ENCODE data around the gene MTARC1.

MTARC1 gene

DNA sequence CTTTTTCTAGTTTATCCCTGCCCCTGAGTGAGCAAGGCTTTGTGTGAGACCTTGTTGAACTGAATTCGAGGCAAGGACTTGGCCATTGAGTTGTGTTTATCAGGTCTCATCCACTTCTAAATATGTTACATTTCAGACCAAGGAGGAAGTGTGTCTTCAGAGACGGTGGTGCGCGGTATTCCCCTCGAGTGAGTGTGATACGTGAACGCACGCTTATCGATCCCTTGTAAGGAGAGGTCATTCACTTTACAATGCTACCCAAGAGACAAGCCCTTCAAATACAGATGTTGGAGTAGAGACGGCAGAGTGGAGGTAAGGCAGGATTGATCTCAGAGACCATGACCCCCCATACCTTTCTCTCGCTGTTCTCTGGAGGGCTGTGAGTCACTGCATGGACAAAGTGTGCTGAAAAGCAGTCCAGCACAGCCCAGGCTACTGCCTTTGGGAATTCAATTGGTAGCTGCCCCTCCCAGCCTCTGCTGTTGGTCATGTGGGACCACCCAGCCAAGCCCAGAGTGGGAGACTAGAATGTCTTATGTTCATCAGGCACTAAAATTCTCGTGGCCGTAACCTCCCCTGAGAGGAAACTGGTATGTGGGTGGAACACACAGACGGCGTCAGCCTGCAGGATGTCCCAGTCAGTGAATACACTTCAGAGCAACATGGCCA is 16.3 kb upstream of the MTARC1 start:
- DNase-seq (ENCODE audit: low read depth in 2 of 2) = no peak

- no peak for DNase-seq (ENCODE audit: low read depth in 2 of 2)
Observed at GRCh38 chr1:220772846-220773245, 13.9 kb upstream of the MTARC1 start.

- DNase-seq (ENCODE audit: low read depth in 2 of 2) = peak in 1 of 2 experiments; percentile 35
Observed at GRCh38 chr1:220775240-220775853, 11.4 kb upstream of the MTARC1 start.

GRCh38 chr1:220776254-220776653 is 10.5 kb upstream of the MTARC1 start:
- DNase-seq (ENCODE audit: low read depth in 2 of 2) = no peak

DNA sequence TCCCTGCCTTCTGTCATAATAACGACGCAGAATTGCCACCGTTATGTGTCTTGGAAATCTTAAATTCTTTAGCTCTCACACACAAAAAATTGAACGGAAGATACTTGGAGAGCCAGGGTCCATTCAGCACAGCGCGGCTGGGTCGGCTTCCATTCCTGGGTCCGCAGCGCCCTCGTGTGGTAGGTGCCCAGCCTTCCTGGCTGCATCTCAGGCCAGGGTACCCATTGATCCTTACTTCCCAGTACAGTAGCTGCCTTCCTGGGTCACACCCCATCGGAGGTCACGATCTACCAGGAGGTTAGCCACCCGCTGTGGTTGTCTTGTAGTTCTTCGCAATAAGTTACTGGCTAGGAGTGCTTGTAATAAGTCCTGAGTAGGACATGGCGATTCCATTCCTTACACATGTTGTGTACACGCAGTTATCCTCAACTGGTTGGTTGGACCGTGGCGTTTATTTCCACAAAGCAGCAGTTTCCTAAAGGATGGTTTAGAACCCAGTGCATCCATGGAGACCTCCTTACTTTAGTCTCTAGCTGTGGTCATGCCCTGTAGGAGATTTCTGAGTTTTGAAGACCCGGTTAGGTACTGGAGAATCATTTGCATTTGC is 9.9 kb upstream of the MTARC1 start:
- DNase-seq (ENCODE audit: low read depth in 2 of 2) = peak; percentile 54 to 68

GRCh38 chr1:220783453-220783852 is 3.3 kb upstream of the MTARC1 start:
- no peak for DNase-seq (ENCODE audit: low read depth in 2 of 2)

DNA sequence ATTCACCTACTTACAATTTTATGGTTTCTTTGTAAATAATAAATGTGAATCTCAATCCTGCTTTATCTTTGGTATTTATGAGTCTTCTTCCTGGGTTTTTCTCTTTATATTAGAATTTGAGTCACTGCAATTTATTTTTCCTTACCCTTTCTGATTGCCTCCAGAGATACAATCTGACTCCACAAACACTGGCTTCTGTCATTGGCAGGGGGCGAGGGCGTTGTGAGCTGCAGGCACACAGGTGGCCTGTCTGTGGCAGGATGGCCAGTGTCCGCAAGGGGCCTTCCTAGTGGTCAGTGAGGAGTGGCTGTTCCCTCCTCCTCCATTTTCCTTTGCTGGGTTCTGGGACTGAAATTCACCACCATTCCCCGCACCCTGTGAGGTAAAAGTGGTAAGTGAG is 2.0 kb upstream of the MTARC1 start:
- no peak for DNase-seq (ENCODE audit: low read depth in 2 of 2)

DNA sequence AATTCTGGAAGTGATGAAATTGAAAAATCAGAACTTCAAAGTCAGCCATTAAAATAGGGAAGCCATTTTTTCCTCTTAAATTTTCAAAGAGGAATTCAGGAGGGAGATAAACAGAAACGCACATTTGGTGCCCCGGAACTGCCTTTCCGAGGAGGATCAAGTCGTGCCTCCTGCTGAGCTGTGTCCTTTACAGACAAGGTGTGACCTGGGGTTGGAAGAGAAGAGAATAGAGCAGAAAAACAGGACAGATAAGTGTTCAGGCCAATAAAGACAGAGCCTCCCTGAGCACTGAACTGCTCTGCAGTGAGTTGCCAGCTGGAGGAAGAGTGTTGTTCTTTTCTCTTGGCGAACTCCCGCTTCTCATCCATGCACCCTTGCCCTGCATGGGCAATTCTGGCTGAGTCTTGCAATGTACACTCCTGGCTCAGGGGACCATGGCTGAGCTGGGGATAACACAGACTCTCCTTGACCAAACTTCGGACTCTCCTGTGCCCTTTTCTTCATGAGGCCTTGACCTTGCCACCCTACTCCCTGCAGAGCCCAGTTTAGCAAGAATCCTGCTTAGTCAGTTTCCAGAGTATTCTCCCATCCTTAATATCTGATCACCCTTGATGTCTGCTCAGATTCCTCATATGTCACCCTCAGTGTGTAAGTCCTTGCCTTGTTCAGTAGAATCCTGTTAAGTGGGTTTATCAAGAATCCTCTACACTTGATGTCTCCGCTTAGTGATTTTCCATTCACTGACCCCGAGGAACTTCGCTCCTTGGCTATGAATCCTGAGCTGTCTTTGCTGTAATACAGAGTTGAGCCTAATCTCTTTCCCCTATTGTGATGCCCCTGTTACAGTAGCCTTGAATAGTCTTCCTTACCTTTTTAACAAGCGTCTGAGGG is 1.3 kb upstream of the MTARC1 start:
- DNase-seq (ENCODE audit: low read depth in 2 of 2) = no peak

DNA sequence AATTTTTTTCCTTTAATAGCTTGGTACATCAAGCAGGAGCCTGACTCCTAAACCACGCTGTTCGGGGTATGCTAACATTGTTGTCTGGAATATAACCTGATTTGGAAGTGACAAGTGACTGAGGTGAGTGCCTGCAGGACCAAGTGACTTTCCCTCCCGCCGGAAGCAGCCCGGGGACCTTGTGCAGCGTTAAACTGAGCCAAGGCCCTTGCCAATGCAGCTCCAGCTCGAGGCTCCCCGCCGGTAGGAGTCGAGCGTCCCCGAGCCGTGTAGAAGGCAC is 716 bp upstream of the MTARC1 start:
- DNase-seq (ENCODE audit: low read depth in 2 of 2) = no peak

DNA sequence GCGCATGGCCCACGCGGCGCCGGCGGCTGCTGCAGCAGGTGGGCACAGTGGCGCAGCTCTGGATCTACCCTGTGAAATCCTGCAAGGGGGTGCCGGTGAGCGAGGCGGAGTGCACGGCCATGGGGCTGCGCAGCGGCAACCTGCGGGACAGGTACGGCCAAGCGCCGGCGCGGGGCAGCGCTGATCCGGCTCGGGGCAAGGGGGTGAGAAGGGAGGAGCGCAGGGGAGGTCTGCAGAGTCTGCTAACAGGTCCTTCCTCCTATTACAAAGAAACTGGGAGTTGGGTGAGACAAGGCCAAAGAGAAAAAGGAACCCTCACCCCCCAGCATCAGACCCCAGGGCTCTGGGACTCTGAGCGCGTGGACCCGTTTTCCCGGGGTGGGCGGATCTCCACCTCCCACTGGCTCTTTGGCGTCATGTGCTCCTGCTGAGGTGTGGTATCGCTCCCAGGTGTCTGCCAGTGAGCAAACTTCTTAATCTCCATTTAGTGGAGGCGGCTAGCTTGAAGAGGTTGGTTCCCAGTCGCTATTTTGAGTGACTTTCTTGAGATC is 431 bp downstream of the MTARC1 start:
- no peak for DNase-seq (ENCODE audit: low read depth in 2 of 2)

GRCh38 chr1:220788900-220789299 is 2.2 kb downstream of the MTARC1 start:
- no peak for DNase-seq (ENCODE audit: low read depth in 2 of 2)

DNA sequence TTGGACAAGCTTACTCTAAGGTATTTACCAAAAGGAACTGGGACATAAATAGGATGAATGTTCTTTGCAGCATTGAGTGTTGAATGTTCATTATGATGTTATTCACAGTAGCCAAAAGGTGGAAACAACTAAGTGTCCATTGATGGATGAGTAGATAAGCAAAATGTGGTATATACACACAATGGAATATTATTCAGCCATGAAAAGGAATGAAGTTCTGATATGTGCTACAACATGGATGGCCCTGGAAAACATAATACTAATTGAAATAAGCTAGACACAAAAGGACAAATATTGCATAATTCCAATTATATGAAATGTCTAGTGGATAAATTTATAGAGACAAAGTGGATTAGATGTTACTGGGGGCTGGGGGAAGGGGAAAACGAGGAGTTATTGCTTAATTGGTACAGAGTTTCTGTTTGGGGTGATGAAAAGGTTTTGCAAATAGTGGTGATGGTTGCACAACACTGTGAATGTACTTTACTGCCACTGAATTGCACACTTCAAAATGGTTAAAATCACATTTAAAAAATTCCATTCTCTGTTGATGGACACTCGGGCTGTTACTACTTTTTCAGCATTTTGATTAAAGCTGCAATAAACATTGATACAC is 2.9 kb downstream of the MTARC1 start:
- no peak for DNase-seq (ENCODE audit: low read depth in 2 of 2)

GRCh38 chr1:220791285-220791684 is 4.6 kb downstream of the MTARC1 start:
- DNase-seq (ENCODE audit: low read depth in 2 of 2) = no peak

DNA sequence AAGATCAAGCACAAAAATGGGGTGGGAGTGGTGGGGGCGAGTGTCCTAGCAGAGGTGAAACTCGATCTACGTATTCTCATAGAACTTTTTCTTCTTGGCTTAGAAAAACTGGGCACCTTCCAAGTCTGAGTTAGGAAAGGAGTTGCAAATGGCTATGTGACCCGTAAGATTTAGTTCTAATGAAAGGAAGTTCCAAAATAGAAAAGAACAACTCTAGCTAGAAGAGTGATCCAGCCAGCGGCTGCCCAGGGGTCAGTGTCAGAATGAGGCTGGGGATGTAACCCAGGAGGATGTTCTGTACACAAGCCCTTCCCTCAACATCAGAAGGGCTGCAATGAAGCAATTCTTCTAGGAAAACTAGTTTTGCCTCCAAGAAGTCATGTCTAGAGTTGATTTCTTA is 5.2 kb downstream of the MTARC1 start:
- DNase-seq (ENCODE audit: low read depth in 2 of 2) = no peak

- DNase-seq (ENCODE audit: low read depth in 2 of 2) = no peak
Observed at GRCh38 chr1:220796530-220796929, 9.8 kb downstream of the MTARC1 start.

- DNase-seq (ENCODE audit: low read depth in 2 of 2) = no peak
Observed at GRCh38 chr1:220797044-220797443, 10.3 kb downstream of the MTARC1 start.

DNA sequence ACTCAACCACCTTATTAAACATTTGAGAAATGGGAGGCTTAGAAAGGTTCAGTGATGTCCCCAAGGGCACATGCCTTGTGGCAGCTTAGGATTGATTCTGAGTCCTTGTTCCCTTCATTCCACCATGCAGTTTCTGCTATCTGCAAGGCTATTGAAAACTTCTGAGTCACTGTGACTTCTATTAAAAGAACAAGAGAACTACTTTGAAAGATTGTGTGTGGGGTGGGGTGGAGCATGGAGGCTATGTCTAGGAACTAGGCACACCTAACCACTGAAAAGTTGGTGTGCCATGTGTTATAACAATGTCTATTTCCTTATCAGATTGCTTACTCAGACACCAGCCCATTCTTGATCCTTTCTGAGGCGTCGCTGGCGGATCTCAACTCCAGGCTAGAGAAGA is 10.8 kb downstream of the MTARC1 start:
- DNase-seq (ENCODE audit: low read depth in 2 of 2) = no peak

GRCh38 chr1:220798338-220798737 is 11.6 kb downstream of the MTARC1 start:
- DNase-seq (ENCODE audit: low read depth in 2 of 2) = no peak

DNA sequence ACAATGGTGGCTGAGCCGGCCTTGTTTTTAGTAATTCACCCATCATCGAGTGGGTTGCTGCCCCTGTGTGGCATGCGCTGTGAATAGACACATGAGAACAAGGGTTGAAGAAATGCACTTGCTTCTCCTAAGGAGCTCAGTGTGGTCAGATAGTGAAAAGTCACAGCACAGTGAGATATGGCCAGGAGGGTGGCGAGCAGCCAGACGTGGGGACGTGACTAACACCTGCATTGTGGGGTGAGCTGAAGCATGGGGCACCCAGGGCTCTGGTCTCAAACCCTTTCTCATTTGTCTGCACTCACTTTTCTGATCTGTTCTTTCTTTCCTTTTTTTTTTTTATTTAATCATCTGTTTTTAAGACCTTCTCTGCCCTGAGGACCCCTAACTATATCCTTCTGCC is 13.5 kb downstream of the MTARC1 start:
- no peak for DNase-seq (ENCODE audit: low read depth in 2 of 2)

DNA sequence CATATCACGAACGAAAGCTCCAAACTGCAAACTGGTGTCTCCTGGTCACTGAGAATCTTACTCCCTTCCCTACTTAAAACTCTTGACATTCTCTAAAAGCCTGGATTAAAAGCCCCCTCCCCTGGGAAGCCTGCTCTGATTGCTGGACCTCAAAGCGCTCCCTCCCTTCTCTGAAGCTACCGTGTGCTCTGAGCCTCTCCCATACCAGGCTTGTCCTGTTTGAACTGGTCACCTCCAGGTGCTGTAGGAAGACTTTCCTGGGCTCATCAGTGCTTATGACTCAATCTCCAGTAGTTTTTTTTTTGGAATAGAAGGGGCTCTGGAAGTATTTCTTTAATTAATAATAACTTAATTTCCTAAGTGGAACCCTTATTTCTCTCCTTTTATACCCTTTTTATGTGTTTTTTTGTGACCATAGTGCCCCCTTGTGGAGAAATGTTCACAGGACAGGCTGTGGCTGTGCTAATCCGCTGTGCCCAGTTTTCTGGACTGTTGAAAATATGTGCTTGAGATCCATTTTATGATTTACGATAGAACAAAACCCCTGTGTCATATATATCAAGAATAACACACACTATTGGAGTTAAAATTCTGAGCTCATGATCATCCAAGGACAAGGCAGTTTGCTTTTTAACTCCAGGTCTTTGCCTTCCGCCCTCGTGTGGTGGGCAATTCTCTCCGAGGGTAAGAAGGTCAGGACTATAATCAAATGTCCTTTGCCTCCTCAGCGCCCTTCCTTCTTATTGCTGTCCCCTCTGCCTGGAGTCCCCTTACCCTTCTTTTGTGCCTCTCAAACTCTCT is 16.9 kb downstream of the MTARC1 start:
- DNase-seq (ENCODE audit: low read depth in 2 of 2) = peak in 1 of 2 experiments; percentile 11

- no peak for DNase-seq (ENCODE audit: low read depth in 2 of 2)
Observed at GRCh38 chr1:220804202-220804586, 17.5 kb downstream of the MTARC1 start.
